CD14-positive monocyte (primary cell): ENCODE measurements around the gene TUBB3. TPM values are rescaled to one million over a fixed set of nuclear protein-coding genes. Genes with fewer than 3 reads are reported as not detected.

Source experiments
- DNase-seq, 3 donors: peaks; one replicate each; pipeline ENCODE4 v3.0.0-alpha.2; 2011 to 2022
- H2AFZ ChIP-seq: 2 replicates; pipeline ENCODE4 v1.6.0; 2012; ENCODE audit warnings: mild to moderate bottlenecking, low read depth, low read length, inconsistent platforms; ENCODE audit not compliant: insufficient read depth, poor library complexity, severe bottlenecking
- H3K27ac ChIP-seq, 2 donors: 1 replicate in 1 of 2; 2 replicates in 1 of 2; pipeline ENCODE4 v1.5.1; 2012 to 2013; ENCODE audit warnings: low read length in 2 of 2, control low read depth in 1 of 2, inconsistent platforms in 1 of 2, low read depth in 1 of 2, mild to moderate bottlenecking in 1 of 2
- H3K27me3 ChIP-seq, 2 donors: one replicate each; pipeline versions ENCODE4 v1.6.0 to v1.6.1; 2011 to 2013; ENCODE audit warnings: low read length in 2 of 2; ENCODE audit not compliant: control insufficient read depth in 2 of 2, insufficient read depth in 2 of 2
- H3K36me3 ChIP-seq, 2 donors: replicated peaks in 1 of 2; 1 replicate in 1 of 2; 2 replicates in 1 of 2; pipeline versions ENCODE4 v1.5.1 to v1.6.1; 2012 to 2013; ENCODE audit warnings: low read length in 2 of 2, control low read depth in 1 of 2, inconsistent platforms in 1 of 2, mild to moderate bottlenecking in 1 of 2; ENCODE audit not compliant: insufficient read depth in 2 of 2, control insufficient read depth in 1 of 2
- H3K4me1 ChIP-seq, 2 donors: 1 replicate in 1 of 2; 2 replicates in 1 of 2; pipeline versions ENCODE4 v1.5.1 to v1.6.1; 2012 to 2013; ENCODE audit warnings: low read length in 2 of 2, control low read depth in 1 of 2, inconsistent platforms in 1 of 2, mild to moderate bottlenecking in 1 of 2, moderate library complexity in 1 of 2; ENCODE audit not compliant: insufficient read depth in 2 of 2, control insufficient read depth in 1 of 2
- H3K4me2 ChIP-seq: replicated peaks from 2 replicates; pipeline ENCODE3; 2012; ENCODE audit warnings: low read length, moderate library complexity, mild to moderate bottlenecking; ENCODE audit not compliant: poor library complexity, severe bottlenecking; ENCODE audit errors: extremely low read depth
- H3K4me3 ChIP-seq, 3 experiments: fragments of 200-600 bp in 1 of 3; sonication (generic) in 1 of 3; replicated peaks in 1 of 3; 1 replicate in 2 of 3; 2 replicates in 1 of 3; pipeline ENCODE4 v1.5.1; 2011 to 2013; ENCODE audit warnings: low read length in 3 of 3, mild to moderate bottlenecking in 3 of 3, control low read depth in 2 of 3, low read depth in 2 of 3, inconsistent platforms in 1 of 3, moderate library complexity in 1 of 3
- H3K79me2 ChIP-seq: 2 replicates; pipeline ENCODE4 v1.6.0; 2012; ENCODE audit warnings: mild to moderate bottlenecking, control low read depth, inconsistent platforms, low read length, moderate library complexity; ENCODE audit not compliant: insufficient read depth
- H3K9ac ChIP-seq: 2 replicates; pipeline ENCODE4 v1.6.0; 2017; ENCODE audit warnings: low read length, mild to moderate bottlenecking; ENCODE audit not compliant: insufficient read depth, poor library complexity, severe bottlenecking
- H3K9me3 ChIP-seq, 2 donors: replicated peaks in 1 of 2; 1 replicate in 1 of 2; 2 replicates in 1 of 2; pipeline versions ENCODE4 v1.5.1 to v1.6.1; 2012 to 2013; ENCODE audit warnings: low read length in 2 of 2, control low read depth in 1 of 2; ENCODE audit not compliant: control insufficient read depth in 1 of 2, insufficient read depth in 1 of 2
- H4K20me1 ChIP-seq: 2 replicates; pipeline ENCODE4 v1.6.0; 2012; ENCODE audit warnings: mild to moderate bottlenecking, low read length, control low read depth, moderate library complexity; ENCODE audit not compliant: insufficient read depth
- H3K27ac Mint-ChIP-seq, 7 donors: one replicate each; pipeline ENCODE4 v1.8.0; 2020; ENCODE audit warnings: mild to moderate bottlenecking in 7 of 7, mixed read lengths in 7 of 7, moderate library complexity in 6 of 7, inconsistent platforms in 2 of 7
- H3K27me3 Mint-ChIP-seq, 3 donors: one replicate each; pipeline ENCODE4 v1.8.0; 2021 to 2022; ENCODE audit warnings: low read depth in 3 of 3, mild to moderate bottlenecking in 3 of 3, mixed read lengths in 3 of 3, moderate library complexity in 3 of 3, inconsistent platforms in 1 of 3
- H3K36me3 Mint-ChIP-seq, 2 donors: one replicate each; pipeline ENCODE4 v1.8.0; 2020; ENCODE audit warnings: mixed read lengths in 2 of 2, inconsistent platforms in 1 of 2, mild to moderate bottlenecking in 1 of 2
- H3K4me1 Mint-ChIP-seq: one replicate; pipeline ENCODE4 v1.8.0; 2020; ENCODE audit warnings: mild to moderate bottlenecking, mixed read lengths
- H3K4me3 Mint-ChIP-seq, 2 donors: one replicate each; pipeline ENCODE4 v1.8.0; 2020; ENCODE audit warnings: mild to moderate bottlenecking in 2 of 2, mixed read lengths in 2 of 2, moderate library complexity in 1 of 2
- H3K9me3 Mint-ChIP-seq, 7 donors: one replicate each; pipeline ENCODE4 v1.8.0; 2020 to 2022; ENCODE audit warnings: mixed read lengths in 7 of 7, mild to moderate bottlenecking in 6 of 7, moderate library complexity in 6 of 7, inconsistent platforms in 2 of 7
- CTCF ChIP-seq: fragments of 200-600 bp; IDR thresholded peaks from one replicate; pipeline ENCODE4 v1.8.0; 2022; ENCODE audit warnings: antibody characterized with exemption, mild to moderate bottlenecking
- WGBS: methylation state at CpG from one replicate; pipeline ENCODE4 v1.1.5; 2013; ENCODE audit warnings: missing lambda C conversion rate; ENCODE audit not compliant: insufficient coverage; 5-methylcytosine and 5-hydroxymethylcytosine counted together
- intact Hi-C, 2 donors: fragments of 100-400 bp; cut with micrococcal nuclease; formaldehyde crosslinking; loops; one replicate each; pipeline versions ENCODE4 v1.15.0 to v1.15.1; 2023
- polyA plus RNA-seq, 3 donors: library from polyadenylated mRNA; depleted of rRNA in 1 of 3; unstranded in 2 of 3; stranded (reverse) in 1 of 3; fragments of 300-500 nt in 2 of 3; fragments of >200 nt in 1 of 3; fragmentation: Illumina TruSeq in 2 of 3; gene quantifications; 1 replicate in 2 of 3; 2 replicates in 1 of 3; pipeline ENCODE4 v1.2.3, GENCODE V29; 2012 to 2021

The TUBB3 gene
- polyA plus RNA-seq, 3 donors: 2.9 TPM; not detected in 2

- H3K9ac ChIP-seq: peak overlapping the region; percentile 86
- H3K9me3 ChIP-seq: no peaks in the 10 kb centered on the region
- DNase-seq: peak; percentile 91 to 96 (median 91)
- Mint-ChIP-seq H3K36me3 (peaks cover 9 to 19% of the 10 kb centered on the region in 2 donors), H3K4me1 (peaks cover 50% of the 10 kb centered on the region), H3K4me3 (peak overlapping the region; percentile 98), H3K27me3 (peaks cover 0 to 2% (median 1%) of the 10 kb centered on the region in 3 donors), H3K9me3 (peaks cover 0 to 4% (median 0%) of the 10 kb centered on the region in 7 donors), H3K27ac (peak overlapping the region; percentile 85 to 97 (median 92))
- peak overlapping the region; percentile 68 to 90 for H3K27ac ChIP-seq
- TF ChIP-seq CTCF: no peak
- WGBS: under 1% methylated on average over 104 of the region's 104 CpGs
- peak overlapping the region; percentile 99 for H2AFZ ChIP-seq
- peak overlapping the region; percentile 99 for H3K4me2 ChIP-seq
- peaks cover 39% of the 10 kb centered on the region for H4K20me1 ChIP-seq
- H3K4me3 ChIP-seq: peak overlapping the region; percentile 58 to 95 (median 74)
- peaks cover 3 to 12% of the 10 kb centered on the region in 2 donors for H3K36me3 ChIP-seq
- H3K4me1 ChIP-seq: peaks cover 51 to 63% of the 10 kb centered on the region in 2 donors
- H3K79me2 ChIP-seq: peaks cover 77% of the 10 kb centered on the region
- no peaks in the 10 kb centered on the region for H3K27me3 ChIP-seq
- intact Hi-C loops: no loop called here
These were observed 49.4 kb downstream of the TUBB3 start for GRCh38 chr16:89972244-89973234.

GRCh38 chr16:89973235-89973634 is 50.1 kb downstream of the TUBB3 start:
- Histone ChIP-seq H3K4me3 (peak overlapping the region; percentile 58 to 95 (median 74)), H3K36me3 (peaks cover 10 to 19% of the 10 kb centered on the region in 2 donors), H3K27ac (peak overlapping the region in 1 of 2 donors; percentile 90), H4K20me1 (peaks cover 45% of the 10 kb centered on the region), H2AFZ (peak overlapping the region; percentile 99), H3K4me1 (peaks cover 44 to 56% of the 10 kb centered on the region in 2 donors), H3K79me2 (peaks cover 84% of the 10 kb centered on the region), H3K4me2 (peak overlapping the region; percentile 99), H3K27me3 (no peaks in the 10 kb centered on the region), H3K9me3 (no peaks in the 10 kb centered on the region), H3K9ac (peak overlapping the region; percentile 86)
- Mint-ChIP-seq H3K9me3 (peaks cover 0 to 4% (median 0%) of the 10 kb centered on the region in 7 donors), H3K27me3 (peaks cover 0 to 2% (median 1%) of the 10 kb centered on the region in 3 donors), H3K4me1 (peaks cover 45% of the 10 kb centered on the region), H3K4me3 (peak overlapping the region; percentile 98), H3K36me3 (peaks cover 16 to 26% of the 10 kb centered on the region in 2 donors), H3K27ac (peak overlapping the region in 6 of 7 donors; percentile 82 to 97 (median 92))
- intact Hi-C loops: no loop called here
- WGBS: 39% methylated on average over 4 of the region's 14 CpGs
- DNase-seq: no peak
- no peak for TF ChIP-seq CTCF
